G401.6 (cell line): ENCODE results near the gene SCP2.

ENCODE experiments used
- FAIRE-seq: peaks from 2 replicates; lab custom pipeline; 2012; peaks lifted over from hg19 to GRCh38; lab: Jason Lieb, UNC

Gene SCP2, protein sequence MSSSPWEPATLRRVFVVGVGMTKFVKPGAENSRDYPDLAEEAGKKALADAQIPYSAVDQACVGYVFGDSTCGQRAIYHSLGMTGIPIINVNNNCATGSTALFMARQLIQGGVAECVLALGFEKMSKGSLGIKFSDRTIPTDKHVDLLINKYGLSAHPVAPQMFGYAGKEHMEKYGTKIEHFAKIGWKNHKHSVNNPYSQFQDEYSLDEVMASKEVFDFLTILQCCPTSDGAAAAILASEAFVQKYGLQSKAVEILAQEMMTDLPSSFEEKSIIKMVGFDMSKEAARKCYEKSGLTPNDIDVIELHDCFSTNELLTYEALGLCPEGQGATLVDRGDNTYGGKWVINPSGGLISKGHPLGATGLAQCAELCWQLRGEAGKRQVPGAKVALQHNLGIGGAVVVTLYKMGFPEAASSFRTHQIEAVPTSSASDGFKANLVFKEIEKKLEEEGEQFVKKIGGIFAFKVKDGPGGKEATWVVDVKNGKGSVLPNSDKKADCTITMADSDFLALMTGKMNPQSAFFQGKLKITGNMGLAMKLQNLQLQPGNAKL

DNA sequence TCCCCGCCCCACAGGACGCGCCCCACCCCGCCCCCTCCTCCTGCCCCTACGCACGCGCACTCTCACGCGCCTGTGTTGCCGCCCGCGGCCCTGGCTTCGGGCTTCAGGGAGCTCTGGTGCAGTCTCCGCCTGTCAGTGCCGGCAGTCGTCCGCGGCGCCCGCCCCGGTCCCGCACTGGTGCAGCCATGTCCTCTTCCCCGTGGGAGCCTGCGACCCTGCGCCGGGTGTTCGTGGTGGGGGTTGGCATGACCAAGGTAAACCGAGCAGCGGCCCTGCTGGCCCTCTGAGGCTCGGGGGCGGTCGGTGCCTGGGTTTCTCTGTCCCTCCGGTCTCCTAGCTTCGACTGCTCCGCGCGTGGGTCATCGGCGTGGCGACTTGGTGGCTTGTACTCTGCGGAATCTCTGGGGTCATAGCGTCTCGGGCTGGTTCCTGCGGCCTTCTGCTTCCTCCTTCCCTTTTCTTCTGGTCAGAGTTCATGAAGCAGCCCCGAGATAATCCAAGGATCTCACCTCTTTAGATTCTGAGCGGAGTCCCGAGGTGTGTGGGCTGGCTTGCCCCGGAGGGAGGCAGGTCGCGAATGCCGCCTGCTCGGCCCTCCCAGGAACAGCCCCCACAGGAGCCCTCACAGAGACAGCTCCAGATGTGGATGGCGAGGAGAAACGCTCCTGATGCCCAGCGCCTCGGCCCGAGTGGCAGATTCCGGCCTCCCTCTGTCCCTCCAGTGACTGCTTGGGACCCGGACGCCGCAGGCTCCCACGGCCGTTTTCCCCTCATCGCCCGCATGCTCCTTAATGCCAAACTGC is at the start of gene SCP2:
TSS of gene SCP2 (plus strand) at position 65 of the 803 bp plus-strand sequence. CDS start at position 186, 121 bp downstream.
- FAIRE-seq = no peak

DNA sequence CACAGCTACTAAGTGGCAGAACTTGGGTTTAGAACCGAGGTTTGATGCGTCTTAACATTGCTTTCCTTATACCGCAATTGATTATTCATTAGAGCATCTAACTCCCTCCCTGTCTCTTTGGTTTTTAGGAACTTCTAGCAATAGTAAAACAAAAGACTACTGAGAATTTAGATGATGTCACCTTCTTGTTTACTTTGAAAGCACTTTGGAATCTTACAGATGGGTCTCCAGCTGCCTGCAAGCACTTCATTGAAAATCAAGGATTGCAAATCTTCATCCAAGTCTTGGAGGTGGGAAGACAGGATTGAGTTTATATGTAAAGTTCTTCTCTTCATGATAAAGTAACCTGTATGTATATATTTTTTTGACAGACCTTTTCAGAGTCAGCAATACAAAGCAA is 49.5 kb upstream of the SCP2 start:
- no peak for FAIRE-seq

DNA sequence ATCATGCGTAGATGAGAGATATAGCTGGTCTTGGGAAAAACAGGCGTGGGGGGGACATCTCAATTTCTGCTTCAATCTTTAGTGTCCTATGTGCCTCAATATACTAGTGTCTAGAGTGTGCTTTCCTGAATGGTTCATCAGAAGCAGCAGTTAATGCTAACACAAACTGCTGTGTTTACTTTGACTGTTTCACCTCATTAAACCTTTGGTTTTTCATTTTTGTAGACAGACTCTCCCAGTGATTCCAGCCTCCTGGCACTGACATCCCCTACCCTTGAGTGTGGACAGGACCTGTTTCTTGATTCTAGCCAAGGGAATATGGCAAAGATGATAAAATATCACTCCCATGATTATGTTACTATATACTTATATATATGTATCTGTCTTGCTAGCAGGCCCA is 46.9 kb upstream of the SCP2 start:
- FAIRE-seq = no peak

DNA sequence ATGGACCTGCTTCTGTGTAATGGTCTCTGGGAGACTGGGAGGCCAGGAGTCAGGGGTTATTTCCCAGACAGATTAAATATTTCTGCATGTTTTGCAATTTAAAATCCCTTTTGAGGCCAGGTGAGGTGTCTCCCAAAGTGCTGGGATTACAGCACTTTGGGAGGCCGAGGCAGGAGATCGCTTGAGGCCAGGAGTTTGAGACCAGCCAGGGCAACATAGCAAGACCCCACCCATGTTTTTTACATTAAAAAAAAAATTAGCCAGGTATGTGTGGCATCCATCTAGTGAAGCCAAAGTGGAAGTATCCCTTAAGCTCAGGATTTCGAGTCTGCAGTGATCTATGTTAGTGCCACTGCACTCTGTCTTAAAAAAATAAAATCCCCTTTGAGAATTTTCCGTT is 39.6 kb upstream of the SCP2 start:
- no peak for FAIRE-seq

DNA sequence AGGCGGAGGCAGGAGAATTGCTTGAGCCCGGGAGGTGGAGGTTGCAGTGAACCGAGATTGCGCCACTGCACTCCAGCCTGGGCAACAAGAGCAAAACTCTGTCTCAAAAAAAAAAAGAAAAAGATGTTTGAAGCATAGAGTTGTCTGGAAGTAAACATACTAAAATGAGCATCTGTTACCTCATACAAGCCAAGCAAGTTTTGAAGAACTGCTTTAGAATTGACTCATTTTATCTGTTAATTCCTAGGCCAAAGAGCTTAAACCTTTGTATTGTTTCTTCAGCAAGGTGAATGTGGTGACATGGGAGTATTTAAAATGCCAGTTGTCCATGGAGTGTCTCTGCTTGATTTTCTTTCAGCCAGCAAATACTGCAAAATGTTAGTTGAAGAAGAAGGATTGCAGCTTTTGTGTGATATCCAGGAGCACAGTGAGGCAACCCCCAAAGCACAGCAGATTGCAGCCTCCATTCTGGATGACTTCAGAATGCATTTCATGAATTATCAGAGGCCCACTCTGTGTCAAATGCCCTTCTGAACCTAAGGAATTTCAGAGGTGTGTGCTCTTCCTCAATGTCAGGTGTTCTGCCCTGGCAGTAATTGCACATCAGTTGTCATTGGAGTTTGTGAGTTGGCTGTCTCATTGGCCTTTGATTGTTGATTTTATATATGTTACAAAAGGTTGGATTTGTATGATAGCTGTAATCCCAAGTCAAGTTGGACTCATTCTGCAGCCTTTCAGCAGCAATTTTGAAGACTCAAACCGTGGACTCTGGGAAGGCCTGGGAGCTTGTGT is 34.5 kb upstream of the SCP2 start:
- FAIRE-seq = no peak

DNA sequence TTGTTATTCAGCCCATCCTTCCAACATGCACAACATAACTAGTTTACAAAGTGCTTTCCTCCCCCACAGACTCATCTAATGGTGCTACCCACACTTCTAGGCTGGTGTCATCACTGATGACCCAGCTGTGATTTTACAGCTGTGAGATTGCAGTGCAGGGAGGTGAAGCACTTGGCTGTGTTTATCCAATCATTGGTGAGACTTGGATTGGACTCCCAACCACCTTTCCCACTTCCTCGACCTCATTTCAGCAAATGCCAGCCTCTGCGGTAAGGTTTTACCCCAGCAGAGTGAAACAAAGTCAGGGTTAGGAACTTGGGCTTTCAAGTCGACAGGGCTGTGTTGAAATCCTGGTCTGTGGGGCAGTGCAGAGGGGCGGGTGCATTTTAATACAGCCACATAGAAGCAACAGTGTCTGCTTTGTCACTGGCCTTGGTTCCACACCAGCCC is 27.6 kb upstream of the SCP2 start:
- no peak for FAIRE-seq

DNA sequence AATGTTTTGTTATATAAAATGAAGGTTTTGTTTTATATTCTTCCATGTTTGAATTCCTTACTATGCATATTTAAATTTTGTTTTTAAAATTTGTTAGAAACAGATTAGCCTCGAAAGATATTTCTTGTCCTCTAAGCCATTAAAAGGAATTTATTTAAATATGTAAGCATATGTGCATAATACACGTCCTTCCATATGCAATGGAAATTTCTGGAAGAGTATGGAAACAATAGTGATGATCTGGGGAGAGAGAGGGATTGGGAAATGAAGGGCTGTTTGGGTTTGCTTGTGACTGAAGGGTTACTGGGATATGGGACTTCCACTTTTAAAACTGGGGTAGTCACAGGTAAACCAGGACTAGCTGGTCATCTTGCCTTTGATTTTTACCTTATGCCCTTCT is 26.7 kb upstream of the SCP2 start:
- no peak for FAIRE-seq

DNA sequence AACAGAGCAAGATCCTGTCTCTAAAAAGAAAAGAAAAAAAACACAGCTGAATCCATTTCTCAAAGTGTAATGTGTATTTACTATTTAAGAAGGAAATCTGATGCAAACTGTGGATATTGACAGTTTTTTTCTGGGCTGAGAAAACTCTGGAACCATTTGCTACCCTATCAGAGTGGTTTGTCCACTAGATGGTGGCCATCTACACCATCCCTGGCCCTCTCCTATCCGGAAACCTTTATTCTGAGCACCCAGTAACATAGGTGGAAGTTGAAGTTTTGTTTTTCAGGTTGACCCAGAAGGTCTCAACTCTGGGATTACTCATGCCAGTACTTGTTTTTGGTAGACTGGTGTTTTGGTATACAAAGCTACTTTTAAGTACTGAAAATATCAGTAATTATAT is 25.7 kb upstream of the SCP2 start:
- no peak for FAIRE-seq

DNA sequence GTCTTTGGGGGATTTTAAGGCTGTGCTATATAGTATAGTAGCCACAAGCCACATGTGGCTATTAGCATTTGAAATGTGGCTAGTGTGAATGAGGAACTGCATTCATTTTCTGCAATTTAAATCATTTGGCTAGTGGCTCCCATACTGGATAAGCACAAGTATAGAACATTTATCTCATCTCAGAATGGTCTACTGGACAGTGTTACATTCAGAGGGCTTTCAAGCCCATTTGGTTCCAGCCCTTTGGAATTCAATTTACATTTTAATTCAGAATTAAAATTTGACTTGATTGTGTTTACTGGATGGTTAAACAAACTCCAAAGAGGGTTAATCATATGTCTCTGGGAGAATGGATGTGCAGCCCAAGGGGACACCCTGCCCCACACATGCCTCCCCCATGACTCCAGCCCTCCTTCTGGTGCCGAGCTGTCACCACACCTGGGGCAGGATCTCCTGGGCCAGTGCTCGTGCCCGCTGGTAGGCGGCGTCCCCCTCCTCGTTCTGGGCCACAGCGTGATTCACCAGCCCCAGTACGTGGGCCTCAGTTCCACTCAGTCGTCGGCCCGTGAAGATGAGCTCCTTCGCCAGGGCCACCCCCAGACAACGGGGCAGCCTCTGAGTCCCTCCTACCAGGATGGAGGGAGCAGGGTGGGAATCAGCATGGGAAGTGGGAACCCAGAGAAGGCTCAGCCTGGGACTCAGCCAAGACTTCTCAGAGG is 22.7 kb upstream of the SCP2 start:
- no peak for FAIRE-seq

DNA sequence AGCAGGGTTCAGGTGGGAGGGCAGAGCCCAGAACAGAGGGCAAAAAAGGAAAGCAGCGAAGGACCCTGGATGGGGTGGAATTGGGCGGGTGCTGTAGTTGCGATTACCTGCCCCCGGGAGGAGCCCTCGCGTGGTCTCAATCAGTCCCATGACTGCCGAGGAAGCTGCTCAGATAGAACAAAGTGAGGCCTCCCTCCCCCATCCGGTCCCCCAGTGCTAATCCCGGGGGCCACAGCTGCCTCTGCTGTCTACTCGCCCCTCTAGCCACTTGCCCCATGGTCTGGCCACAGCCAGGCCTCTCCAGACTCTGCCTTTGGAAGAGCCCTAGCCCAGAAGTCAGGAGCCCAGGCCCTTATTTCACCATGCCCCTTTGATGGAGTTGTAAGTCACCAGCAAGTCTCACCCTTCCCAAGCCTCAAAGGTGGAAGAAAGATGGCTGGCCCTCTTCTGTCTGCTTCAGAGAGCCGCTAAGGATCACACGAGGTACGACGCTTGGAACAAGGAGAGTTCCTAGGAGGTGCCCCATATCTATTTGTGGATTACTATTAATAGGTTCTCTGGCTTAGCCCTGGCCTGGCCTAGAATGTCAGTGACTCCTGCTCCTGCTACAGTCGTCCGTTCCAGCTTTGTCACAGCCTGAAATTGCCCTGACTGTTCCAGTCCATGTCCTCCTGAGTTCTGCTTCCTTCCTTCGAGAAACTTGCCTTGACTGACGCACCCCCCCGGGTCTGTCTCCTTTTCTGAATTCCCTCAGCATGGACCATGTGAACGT is 22.0 kb upstream of the SCP2 start:
- FAIRE-seq = no peak

DNA sequence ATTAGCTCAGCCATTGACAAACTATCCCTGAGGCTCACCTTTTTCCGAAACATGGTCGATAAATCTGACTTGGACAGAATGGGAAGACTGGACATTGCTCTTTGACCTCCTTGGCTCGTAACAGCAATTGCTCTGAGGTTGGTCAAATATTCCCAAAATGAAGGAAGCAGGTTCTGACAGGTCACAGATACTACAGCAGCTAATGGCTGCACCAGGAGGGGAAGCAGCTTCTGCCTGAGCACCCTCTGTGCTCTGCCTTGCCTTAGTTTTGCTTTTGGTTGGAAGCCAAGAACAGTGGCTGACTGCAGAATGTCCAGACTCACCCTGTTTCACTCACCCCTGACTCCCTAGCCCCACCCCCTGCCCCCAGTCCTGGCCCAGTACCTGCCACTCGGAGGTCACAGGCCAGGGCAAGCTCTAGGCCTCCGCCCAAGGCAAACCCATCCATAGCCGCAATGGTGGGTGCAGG is 20.9 kb upstream of the SCP2 start:
- no peak for FAIRE-seq

DNA sequence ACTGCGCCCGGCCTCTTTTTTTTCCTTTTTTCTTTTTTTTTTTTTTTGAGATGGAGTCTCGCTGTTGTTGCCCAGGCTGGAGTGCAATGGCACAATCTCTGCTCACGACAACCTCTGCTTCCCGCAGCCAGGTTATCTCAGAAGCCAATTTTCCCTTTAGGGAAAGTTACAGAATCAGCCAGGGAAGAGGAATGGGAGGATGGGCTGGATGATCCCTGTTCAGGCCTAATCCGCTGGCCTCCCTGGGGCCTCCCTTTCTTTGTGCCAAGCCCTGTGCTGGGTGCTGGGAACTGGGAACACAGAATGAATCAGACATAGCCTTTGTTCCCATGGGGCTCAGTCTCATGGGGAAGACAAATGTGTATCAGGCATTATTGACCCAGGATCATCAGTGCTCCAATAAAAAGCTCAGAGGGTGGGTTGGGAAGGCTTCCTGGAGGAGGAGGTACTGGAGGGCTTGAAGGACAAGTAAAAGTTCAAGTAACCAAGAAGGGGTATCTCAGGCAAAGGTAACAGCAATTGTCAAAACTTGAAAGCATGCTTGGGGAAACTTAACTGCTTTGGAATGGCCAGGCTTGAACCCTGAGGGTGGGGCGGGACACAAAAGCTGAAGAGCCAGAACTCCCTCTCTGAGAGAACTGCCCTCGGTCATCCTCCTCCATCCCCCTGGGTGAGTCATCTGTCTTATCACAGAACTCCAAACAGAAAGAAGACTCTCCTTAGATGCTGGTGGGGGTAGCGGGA is 19.8 kb upstream of the SCP2 start:
- no peak for FAIRE-seq

DNA sequence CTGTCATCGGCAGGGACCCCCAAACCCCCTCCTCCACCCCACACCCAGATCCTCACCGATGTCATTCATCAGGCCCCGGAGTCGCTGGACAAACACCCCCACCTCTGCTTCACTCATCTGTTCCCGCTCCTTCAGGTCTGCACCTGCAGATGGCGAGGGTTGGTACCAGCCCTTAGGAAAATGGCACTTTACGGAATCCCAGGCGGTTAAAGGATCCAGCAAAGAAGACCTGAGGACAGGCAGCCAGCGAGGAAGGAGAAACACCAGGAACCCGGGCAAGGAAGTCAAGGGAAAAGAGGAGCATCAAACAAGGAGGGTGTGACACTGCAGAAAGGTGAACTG is 19.3 kb upstream of the SCP2 start:
- FAIRE-seq = no peak

DNA sequence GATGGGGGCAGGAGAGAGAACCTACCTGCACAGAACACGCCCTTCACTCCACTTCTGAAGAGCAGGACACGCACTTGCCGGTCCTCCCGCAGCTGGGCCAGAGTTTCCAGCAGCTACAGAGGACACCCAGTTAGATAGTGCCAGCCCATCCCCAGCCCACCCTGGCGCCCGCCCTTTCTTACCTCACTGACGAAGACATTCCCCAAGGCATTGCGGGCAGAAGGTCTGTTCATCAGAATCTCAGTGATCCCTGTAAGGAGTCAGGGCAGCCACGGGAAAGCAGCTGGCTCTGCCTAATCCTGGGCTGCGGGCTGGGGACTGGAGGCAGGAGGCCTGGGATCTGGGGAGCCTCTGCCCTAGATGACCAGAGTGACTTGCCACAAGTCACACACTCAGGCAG is 15.5 kb upstream of the SCP2 start:
- no peak for FAIRE-seq

DNA sequence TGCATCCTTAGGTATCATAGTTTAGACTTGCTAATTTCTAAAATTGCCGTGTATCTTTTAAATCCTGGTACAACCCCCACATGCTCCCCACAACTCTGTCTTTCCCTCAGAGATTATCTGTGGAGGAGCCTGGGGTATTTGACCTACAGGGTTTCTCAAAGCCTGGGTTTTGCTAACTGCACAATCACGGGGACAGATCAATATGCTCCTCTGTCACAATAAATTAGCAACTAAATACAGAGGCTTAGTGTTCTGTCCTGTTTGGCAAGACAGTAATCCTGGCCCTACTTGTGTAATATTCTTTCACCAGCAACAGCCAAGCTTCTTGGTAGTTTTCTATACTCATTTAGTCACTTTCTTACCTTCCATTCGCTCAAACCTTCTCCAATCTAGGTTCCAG is 14.1 kb upstream of the SCP2 start:
- no peak for FAIRE-seq

DNA sequence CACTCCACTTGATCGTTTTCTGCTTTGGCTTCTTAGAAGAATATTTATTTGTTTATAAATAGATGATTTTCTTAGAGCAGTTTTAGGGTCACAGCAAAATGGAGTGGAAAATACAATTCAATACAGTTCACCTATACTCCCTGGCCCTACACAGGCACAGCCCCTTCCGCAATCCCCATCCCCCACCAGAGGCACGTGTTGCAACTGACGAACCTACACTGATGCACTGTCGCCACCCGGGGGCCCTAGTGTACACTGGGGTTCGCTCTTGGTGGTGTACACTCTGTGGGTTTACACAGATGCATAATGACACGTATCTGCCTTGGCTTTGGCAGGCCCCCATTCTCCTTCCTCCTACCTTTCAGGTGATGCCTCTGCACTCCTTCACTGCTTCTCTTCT is 13.5 kb upstream of the SCP2 start:
- FAIRE-seq = no peak

DNA sequence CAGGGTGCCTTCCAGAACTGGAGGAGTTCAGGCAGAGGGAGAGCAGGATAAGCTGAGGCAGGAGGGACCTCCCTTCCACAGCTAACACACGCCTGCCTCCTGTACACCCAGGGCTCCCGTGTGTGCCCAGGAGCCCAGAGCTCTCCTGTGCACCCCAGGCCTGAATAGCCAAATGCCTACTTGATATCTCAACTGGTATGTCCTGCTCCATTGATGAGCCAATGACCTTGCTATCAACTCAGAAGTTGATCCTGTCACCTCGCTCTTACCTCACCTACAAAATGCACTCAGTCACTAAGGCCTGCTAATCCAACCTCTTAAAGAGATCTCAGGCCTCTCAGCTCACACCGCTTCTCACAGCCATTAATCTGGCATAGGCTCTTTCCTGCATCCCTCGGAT is 12.6 kb upstream of the SCP2 start:
- no peak for FAIRE-seq

DNA sequence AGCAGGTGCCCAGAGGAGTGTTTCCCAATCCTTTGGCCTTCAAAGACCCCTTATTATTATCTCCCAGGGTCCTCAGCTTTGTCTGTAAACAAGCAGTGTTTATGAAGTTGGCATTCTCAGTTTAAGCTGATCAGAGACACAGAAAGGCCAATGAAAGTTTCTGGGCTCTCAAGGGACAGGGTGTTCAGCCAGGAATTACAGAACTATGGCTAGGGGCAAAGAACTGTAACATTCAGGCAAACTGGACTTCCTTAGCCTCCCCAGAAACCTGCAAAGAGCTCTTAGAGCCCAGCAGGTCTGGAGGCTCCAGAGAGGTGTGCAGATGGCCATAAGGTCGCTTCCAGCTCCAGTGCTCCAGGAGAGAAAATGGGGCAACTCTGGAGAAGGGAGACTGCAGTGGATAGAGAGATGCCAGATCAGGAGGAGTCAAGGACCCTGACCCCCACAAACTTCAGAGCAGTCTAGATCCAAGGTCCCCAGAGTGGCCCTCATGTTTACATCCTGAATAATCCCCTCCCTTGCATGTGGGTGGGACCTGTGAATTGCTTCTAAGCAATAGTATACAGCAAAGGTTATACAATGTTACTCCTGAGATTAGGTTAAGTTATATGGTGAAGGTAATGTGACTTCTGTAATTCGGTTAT is 11.7 kb upstream of the SCP2 start:
- FAIRE-seq = no peak

DNA sequence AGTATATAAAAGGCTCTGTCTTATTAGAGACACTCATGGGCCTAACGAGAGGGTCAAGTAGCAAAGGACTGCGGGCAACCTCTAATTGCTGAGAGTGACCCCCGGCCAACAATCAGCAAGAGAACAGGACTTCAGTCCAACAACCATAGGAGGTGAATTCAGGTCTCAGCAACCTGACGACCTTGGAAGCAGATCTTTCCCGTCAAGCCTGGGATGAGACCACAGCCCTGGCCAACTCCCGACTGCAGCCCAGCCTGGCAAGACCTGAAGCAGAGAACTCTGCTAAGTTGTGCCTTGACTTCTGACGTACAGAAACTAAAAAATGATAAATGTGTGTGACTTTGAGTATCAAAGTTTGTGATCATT is 11.2 kb upstream of the SCP2 start:
- FAIRE-seq = no peak
